Astrocyte of the cerebellum (primary cell): ENCODE results near the gene ABHD11.
"Not testable (repeated sequence)": the region's sequence is repeated elsewhere in the genome, so short reads cannot be mapped to it uniquely, and the experiment has no call there.

Source experiments
- DNase-seq: peaks from one replicate; pipeline ENCODE4 v3.0.0-alpha.2; 2011; ENCODE audit warnings: low read depth
- H3K4me3 ChIP-seq: 2 replicates; pipeline ENCODE4 v1.5.1; 2011; ENCODE audit warnings: mild to moderate bottlenecking, low read depth, low read length, moderate library complexity
- in situ Hi-C: cut with HindIII; loops from 2 replicates; pipeline ENCODE4 v1.10.0; 2017; ENCODE audit warnings: low sequenced_read_pairs
- TF ChIP-seq, protein P1 (sequence below): IDR thresholded peaks from 2 replicates; pipeline ENCODE4 v1.5.1; 2012; ENCODE audit warnings: low read length, low read depth, moderate library complexity, mild to moderate bottlenecking; ENCODE audit errors: missing control alignments

The ABHD11 gene

DNA sequence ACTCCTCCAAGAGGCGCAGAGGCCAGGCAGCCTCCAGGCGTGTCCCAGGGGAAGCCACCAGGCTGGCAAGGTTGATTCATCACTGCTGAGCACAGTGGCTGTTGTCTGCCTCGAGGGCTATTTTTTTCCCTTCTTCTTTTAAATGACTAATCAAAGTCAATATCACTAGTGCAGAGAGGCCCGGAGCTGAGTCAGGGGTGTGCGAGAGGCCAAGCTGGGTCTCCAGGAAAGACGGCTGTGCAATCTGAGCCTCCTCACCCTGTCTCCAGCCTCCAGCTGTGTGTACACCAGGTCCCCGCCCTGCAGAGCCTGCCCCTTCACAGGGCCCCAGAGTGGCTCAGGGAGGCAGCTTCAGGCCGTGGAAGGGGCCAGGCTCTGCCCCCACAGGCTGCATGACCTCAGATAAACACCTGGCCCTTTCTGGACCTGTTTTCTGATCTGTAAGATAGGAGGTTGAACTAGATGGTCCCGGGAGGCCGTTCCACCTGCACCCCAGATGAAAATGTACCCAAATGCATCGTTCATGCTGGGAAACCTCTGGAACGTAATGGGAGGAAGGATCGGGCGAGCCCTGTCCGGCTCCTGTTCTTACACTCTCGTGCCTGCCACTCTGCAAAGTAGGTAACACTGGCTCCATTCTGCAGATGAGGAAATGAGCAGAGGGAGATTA is 22.8 kb downstream of the ABHD11 start:
- peak; percentile 48 for DNase-seq
- in situ Hi-C loops = no loop called here
- TF ChIP-seq, protein P1, sequence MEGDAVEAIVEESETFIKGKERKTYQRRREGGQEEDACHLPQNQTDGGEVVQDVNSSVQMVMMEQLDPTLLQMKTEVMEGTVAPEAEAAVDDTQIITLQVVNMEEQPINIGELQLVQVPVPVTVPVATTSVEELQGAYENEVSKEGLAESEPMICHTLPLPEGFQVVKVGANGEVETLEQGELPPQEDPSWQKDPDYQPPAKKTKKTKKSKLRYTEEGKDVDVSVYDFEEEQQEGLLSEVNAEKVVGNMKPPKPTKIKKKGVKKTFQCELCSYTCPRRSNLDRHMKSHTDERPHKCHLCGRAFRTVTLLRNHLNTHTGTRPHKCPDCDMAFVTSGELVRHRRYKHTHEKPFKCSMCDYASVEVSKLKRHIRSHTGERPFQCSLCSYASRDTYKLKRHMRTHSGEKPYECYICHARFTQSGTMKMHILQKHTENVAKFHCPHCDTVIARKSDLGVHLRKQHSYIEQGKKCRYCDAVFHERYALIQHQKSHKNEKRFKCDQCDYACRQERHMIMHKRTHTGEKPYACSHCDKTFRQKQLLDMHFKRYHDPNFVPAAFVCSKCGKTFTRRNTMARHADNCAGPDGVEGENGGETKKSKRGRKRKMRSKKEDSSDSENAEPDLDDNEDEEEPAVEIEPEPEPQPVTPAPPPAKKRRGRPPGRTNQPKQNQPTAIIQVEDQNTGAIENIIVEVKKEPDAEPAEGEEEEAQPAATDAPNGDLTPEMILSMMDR = no peak
- H3K4me3 ChIP-seq = no peak overlapping the region

- in situ Hi-C loops = loop anchor here (5.0 kb wide), 1 partner anchor 41 kb away; no protein-coding TSS in a partner anchor
- not testable (repeated sequence) for DNase-seq, H3K4me3 ChIP-seq
These were observed 25.3 kb downstream of the ABHD11 start for GRCh38 chr7:73713319-73713718.

- DNase-seq = no peak
- TF ChIP-seq, protein P1 = no peak
- in situ Hi-C loops = loop anchor here (5.0 kb wide), 1 partner anchor 40 kb away; no protein-coding TSS in a partner anchor
- H3K4me3 ChIP-seq = no peak overlapping the region
These were observed 25.8 kb downstream of the ABHD11 start for GRCh38 chr7:73712773-73713172.

DNA sequence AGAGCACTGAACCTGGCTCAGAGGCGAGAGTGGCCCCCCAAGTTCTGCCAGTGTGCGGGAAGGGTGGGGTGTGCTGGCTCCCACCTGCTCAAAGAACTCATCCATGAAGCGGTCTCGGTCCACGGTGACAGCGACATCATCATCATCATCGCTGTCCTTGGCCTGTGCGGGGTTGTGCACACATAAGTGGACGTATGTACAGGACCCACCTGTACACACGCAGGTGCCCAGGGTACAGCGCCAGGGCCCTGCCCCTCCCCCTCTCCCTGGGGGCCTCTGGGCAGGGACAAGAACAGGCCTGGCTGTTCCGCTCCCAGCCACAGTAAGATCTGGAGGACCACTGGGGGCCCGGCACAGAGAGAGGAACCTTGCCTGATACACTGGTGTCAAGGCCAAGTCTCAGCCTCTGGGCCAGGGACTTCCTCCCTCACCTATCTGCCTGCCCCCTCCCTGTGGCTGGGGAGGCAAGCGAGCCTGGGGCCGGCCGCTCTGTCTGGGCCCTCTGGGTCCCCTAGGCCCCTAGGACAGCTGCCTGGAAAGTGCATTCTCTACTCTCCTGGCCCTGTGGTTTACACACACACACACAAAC is 29.5 kb downstream of the ABHD11 start:
- H3K4me3 ChIP-seq = no peak overlapping the region
- no peak for DNase-seq
- TF ChIP-seq, protein P1 = no peak
- in situ Hi-C loops = no loop called here

DNA sequence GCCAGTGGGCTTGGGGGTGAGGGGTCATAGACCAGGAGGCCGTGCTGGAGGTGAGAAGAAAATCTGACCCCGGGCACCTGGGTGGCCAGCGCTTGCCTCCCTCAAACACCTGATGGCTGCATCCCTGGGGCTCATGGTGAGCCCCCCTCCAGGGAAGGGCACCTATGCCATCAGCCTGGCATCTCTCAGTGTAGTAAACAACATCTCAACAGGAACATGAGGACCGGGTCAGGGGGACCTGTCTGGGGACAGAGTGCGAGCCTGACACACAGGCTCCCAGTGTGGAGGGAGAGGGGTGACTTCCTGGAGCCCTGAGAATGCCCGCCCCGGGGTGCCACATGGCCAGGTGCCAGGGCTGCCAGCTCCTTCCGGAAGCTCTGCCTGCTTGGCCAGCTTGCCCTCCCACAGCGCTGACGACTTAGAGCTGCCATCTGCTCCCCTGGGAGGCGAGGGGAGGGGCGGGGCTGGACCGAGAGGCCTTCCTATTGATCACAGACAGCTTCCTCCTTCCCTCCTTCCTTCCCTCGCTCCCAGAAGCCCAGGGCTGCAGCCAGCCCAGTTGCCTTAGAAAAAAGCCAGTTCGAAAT is 31.5 kb downstream of the ABHD11 start:
- in situ Hi-C loops = no loop called here
- TF ChIP-seq, protein P1 = no peak
- no peak for DNase-seq
- H3K4me3 ChIP-seq = no peak overlapping the region

GRCh38 chr7:73706126-73707044 is 32.2 kb downstream of the ABHD11 start:
- H3K4me3 ChIP-seq = no peak overlapping the region
- in situ Hi-C loops = no loop called here
- no peak for DNase-seq
- TF ChIP-seq, protein P1 = no peak
